ENCODE data around the gene ERC2.

ERC2 gene

DNA sequence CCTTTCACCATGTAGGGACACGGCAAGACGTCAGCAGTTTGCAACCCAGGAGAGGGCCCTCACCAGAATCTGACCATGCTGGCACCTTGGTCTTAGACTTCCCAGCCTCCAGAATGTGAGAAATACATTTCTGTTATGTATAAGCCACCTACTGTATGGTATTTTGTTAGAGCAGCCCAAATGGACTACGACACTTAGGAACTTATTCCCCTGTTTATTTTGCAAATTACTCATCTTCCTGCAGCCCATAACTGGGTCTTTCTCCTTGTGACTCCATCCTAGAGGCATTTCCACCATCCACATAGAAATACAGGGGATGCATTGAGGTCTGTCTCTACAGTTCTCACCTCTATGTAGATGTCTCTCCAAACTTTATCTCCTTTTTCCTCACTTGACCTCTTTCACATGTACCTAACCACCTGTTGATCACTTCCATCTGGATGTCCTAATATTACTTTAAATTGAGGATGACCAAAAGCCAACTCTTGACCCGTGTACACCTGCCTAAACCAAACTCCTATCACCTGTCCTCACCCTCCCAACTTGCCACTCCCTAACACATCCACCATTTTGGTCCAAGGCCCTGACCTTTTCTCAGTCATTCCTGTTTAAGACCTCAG lies 575.1 kb downstream of the ERC2 start:
- Histone ChIP-seq H3K27ac (no peak overlapping the region), H2AFZ (no peak overlapping the region), H3K9ac (no peak overlapping the region), H3K36me3 (ENCODE audit: control insufficient read depth, insufficient read depth, low read length) (no peaks in the 10 kb centered on the region), H3K27me3 (ENCODE audit: control insufficient read depth, insufficient read depth, low read length) (no peaks in the 10 kb centered on the region), H3K79me2 (no peaks in the 10 kb centered on the region), H3K4me2 (ENCODE audit: low read length) (no peak overlapping the region), H3K4me1 (no peaks in the 10 kb centered on the region), H3K4me3 (ENCODE audit: low read depth, low read length) (no peak overlapping the region), H3K9me3 (ENCODE audit: control insufficient read depth, low read length) (no peaks in the 10 kb centered on the region)
- TF ChIP-seq, protein P1, sequence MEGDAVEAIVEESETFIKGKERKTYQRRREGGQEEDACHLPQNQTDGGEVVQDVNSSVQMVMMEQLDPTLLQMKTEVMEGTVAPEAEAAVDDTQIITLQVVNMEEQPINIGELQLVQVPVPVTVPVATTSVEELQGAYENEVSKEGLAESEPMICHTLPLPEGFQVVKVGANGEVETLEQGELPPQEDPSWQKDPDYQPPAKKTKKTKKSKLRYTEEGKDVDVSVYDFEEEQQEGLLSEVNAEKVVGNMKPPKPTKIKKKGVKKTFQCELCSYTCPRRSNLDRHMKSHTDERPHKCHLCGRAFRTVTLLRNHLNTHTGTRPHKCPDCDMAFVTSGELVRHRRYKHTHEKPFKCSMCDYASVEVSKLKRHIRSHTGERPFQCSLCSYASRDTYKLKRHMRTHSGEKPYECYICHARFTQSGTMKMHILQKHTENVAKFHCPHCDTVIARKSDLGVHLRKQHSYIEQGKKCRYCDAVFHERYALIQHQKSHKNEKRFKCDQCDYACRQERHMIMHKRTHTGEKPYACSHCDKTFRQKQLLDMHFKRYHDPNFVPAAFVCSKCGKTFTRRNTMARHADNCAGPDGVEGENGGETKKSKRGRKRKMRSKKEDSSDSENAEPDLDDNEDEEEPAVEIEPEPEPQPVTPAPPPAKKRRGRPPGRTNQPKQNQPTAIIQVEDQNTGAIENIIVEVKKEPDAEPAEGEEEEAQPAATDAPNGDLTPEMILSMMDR (IDR thresholded peaks at IDR 0.05) = no peak

DNA sequence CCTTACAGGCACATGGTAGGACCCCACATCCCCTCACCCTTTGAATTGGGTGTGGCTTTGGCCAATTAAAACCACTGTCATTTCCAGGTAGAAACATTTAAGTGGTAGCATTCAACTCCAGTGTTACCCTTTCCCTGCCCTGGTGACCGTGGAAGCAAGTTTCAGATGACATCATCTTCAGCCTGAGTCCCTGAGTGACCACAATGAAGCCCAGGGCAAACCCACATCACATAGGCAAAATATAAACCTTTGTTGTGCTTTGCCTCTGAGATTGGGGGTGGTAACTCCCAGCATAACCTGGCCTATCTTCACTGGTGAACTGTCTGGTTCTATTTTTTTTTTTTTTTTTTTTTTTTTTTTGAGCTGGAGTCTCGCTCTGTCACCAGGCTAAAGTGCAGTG lies 577.2 kb downstream of the ERC2 start:
- no peaks in the 10 kb centered on the region for H3K36me3 ChIP-seq (ENCODE audit: control insufficient read depth, insufficient read depth, low read length)
- H3K4me2 ChIP-seq (ENCODE audit: low read length) = no peak overlapping the region
- no peak overlapping the region for H3K27ac ChIP-seq
- no peak overlapping the region for H3K9ac ChIP-seq
- H3K9me3 ChIP-seq (ENCODE audit: control insufficient read depth, low read length) = no peaks in the 10 kb centered on the region
- H3K27me3 ChIP-seq (ENCODE audit: control insufficient read depth, insufficient read depth, low read length) = no peaks in the 10 kb centered on the region
- H3K4me1 ChIP-seq = no peaks in the 10 kb centered on the region
- TF ChIP-seq, protein P1 (IDR thresholded peaks at IDR 0.05) = no peak
- no peak overlapping the region for H3K4me3 ChIP-seq (ENCODE audit: low read depth, low read length)
- no peaks in the 10 kb centered on the region for H3K79me2 ChIP-seq
- H2AFZ ChIP-seq = no peak overlapping the region

DNA sequence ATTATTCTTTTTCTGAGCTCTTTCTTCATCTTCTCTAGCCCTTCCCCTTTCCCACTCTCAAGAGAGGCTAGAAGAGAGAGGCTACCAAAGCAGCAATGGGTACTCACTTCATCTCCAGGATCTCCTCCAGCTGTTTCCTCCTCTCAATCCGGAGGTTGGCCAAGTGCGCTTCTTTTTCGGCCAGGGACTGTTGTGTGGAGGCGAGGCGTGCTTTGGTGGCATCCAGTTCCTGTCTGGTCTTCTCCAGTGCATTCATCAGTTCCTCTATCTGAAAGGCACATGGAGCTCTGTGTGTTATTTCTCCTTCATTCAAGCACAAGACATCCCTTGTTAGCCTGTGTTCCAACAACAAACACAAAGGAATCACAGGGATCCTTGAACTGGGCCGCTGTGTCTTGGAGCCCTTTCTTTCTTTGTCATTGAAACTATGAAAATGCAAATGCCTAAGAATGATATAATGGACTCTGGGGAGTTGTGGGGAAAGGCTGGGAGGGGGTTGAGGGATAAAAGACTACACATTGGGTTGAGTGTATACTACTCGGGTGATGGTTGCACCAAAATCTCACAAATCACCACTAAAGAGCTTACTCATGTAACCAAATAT lies 579.9 kb downstream of the ERC2 start:
- no peak overlapping the region for H2AFZ ChIP-seq
- no peak overlapping the region for H3K4me3 ChIP-seq (ENCODE audit: low read depth, low read length)
- H3K4me2 ChIP-seq (ENCODE audit: low read length) = no peak overlapping the region
- TF ChIP-seq, protein P1 (IDR thresholded peaks at IDR 0.05) = no peak
- no peak overlapping the region for H3K9ac ChIP-seq
- no peaks in the 10 kb centered on the region for H3K36me3 ChIP-seq (ENCODE audit: control insufficient read depth, insufficient read depth, low read length)
- no peaks in the 10 kb centered on the region for H3K27me3 ChIP-seq (ENCODE audit: control insufficient read depth, insufficient read depth, low read length)
- no peak overlapping the region for H3K27ac ChIP-seq
- H3K4me1 ChIP-seq = no peaks in the 10 kb centered on the region
- no peaks in the 10 kb centered on the region for H3K79me2 ChIP-seq
- no peaks in the 10 kb centered on the region for H3K9me3 ChIP-seq (ENCODE audit: control insufficient read depth, low read length)

DNA sequence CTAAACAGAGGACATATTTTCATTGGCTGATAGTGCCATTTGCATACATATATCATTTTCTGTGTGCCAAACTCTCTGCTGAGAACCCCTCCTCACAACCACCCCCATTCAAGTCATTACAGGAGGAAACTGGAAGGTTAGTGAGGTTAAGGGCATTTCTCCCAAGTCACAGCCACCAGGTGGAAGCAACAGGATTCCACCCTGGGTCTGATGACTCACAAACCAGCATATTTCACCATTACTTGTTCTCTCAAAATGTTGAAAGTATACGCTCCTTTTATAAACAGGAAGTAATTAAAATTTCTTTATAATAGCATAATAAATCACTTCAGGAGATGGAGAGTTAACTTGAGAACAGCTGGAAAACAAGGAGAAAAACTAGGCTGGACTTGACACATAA lies 582.5 kb downstream of the ERC2 start:
- H3K27ac ChIP-seq = no peak overlapping the region
- H3K4me1 ChIP-seq = no peaks in the 10 kb centered on the region
- no peak overlapping the region for H3K9ac ChIP-seq
- no peaks in the 10 kb centered on the region for H3K9me3 ChIP-seq (ENCODE audit: control insufficient read depth, low read length)
- no peaks in the 10 kb centered on the region for H3K27me3 ChIP-seq (ENCODE audit: control insufficient read depth, insufficient read depth, low read length)
- H3K36me3 ChIP-seq (ENCODE audit: control insufficient read depth, insufficient read depth, low read length) = no peaks in the 10 kb centered on the region
- H3K4me2 ChIP-seq (ENCODE audit: low read length) = no peak overlapping the region
- H3K4me3 ChIP-seq (ENCODE audit: low read depth, low read length) = no peak overlapping the region
- no peaks in the 10 kb centered on the region for H3K79me2 ChIP-seq
- no peak overlapping the region for H2AFZ ChIP-seq
- TF ChIP-seq, protein P1 (IDR thresholded peaks at IDR 0.05) = no peak
